WERI-Rb-1 (cell line): ENCODE measurements around the gene AFF1.
A peak's percentile ranks its signal among the peaks of the same experiment; 100 is the strongest.

Experiments
- DNase-seq: peaks from one replicate; pipeline ENCODE4 v3.0.0-alpha.2; 2020
- H3K27ac ChIP-seq: fragments of 250-450 bp; sonication (Bioruptor Pico); 2 replicates; pipeline ENCODE4 v1.5.1; 2020; ENCODE audit warnings: mild to moderate bottlenecking, moderate library complexity
- H3K27me3 ChIP-seq: fragments of 250-450 bp; sonication (Bioruptor Pico); 2 replicates; pipeline ENCODE4 v1.5.1; 2021; ENCODE audit warnings: mild to moderate bottlenecking, low read depth, moderate library complexity; ENCODE audit not compliant: insufficient read depth, severe bottlenecking
- H3K36me3 ChIP-seq: fragments of 250-450 bp; sonication (Bioruptor Pico); 2 replicates; pipeline ENCODE4 v1.5.1; 2020; ENCODE audit warnings: mild to moderate bottlenecking, moderate library complexity
- H3K4me3 ChIP-seq: 2 replicates; pipeline ENCODE4 v1.5.1; 2011; ENCODE audit warnings: low read depth, mild to moderate bottlenecking, control low read depth, low read length
- H3K9me3 ChIP-seq: fragments of 250-450 bp; sonication (Bioruptor Pico); 2 replicates; pipeline ENCODE4 v1.5.1; 2021; ENCODE audit warnings: mild to moderate bottlenecking, moderate library complexity; ENCODE audit not compliant: severe bottlenecking
- CTCF ChIP-seq: IDR thresholded peaks from 2 replicates; pipeline ENCODE4 v1.5.1; 2011; ENCODE audit warnings: low read depth, mild to moderate bottlenecking, control low read depth, inconsistent platforms, low read length

The AFF1 gene

GRCh38 chr4:87030755-87031441 lies 96.1 kb downstream of the AFF1 start:
- no peak for DNase-seq
- no peaks in the 10 kb centered on the region for H3K27me3 ChIP-seq
- peak overlapping the region; percentile 23; the same call in 1 of the 2 replicates for H3K27ac ChIP-seq
- no peak overlapping the region for H3K4me3 ChIP-seq
- no peaks in the 10 kb centered on the region for H3K36me3 ChIP-seq
- H3K9me3 ChIP-seq = no peaks in the 10 kb centered on the region
- no peak for TF ChIP-seq CTCF

GRCh38 chr4:87031920-87032319 lies 97.1 kb downstream of the AFF1 start:
- Histone ChIP-seq H3K36me3 (no peaks in the 10 kb centered on the region), H3K4me3 (no peak overlapping the region), H3K27ac (no peak overlapping the region), H3K27me3 (no peaks in the 10 kb centered on the region), H3K9me3 (no peaks in the 10 kb centered on the region)
- no peak for DNase-seq
- TF ChIP-seq CTCF = no peak

GRCh38 chr4:87032884-87033533 lies 98.2 kb downstream of the AFF1 start:
- Histone ChIP-seq H3K36me3 (no peaks in the 10 kb centered on the region), H3K4me3 (no peak overlapping the region), H3K9me3 (no peaks in the 10 kb centered on the region), H3K27ac (no peak overlapping the region), H3K27me3 (no peaks in the 10 kb centered on the region)
- TF ChIP-seq CTCF = no peak
- DNase-seq = no peak

GRCh38 chr4:87033902-87034301 lies 99.1 kb downstream of the AFF1 start:
- no peaks in the 10 kb centered on the region for H3K27me3 ChIP-seq

GRCh38 chr4:87034527-87034926 lies 99.7 kb downstream of the AFF1 start:
- Histone ChIP-seq H3K27ac (no peak overlapping the region), H3K4me3 (no peak overlapping the region), H3K27me3 (no peaks in the 10 kb centered on the region), H3K36me3 (no peaks in the 10 kb centered on the region), H3K9me3 (no peaks in the 10 kb centered on the region)
- no peak for DNase-seq
- TF ChIP-seq CTCF = no peak

More at GRCh38 chr4:87033902-87034301, 99.1 kb downstream of the AFF1 start:
- DNase-seq = peak; percentile 58
- H3K27ac ChIP-seq = no peak overlapping the region
- TF ChIP-seq CTCF = peak; percentile 46; the same call in 1 of the 2 replicates
- H3K4me3 ChIP-seq = no peak overlapping the region
- no peaks in the 10 kb centered on the region for H3K9me3 ChIP-seq
- H3K36me3 ChIP-seq = no peaks in the 10 kb centered on the region
